Measurements from ENCODE around the gene TYRP1.

The TYRP1 gene

DNA sequence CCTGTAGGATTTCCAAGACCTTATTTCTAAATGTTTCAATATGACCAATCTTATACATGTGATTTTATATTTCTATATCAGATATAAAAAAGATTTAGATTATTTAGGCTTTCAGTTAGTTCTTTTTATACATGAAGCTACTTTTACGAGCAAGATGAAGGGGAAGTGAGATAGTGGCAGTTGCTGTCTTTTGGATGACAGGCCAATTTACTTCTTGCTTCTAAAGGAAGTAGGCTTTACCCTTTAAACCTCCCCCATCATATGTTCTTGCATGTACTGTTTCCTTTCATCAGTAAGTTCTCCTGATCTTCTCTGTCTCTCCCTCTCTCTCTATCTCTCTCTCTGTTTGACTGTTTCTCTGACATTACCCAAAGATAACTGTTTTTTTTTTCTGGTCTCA lies 4.0 kb upstream of the TYRP1 start:
- H3K9me2 ChIP-seq (replicated peaks; ENCODE audit: control insufficient read depth, low read length): no peaks in the 10 kb centered on the region
- no peaks in the 10 kb centered on the region for H3K4me1 ChIP-seq (ENCODE audit: control insufficient read depth, low read length)
- H3K4me3 ChIP-seq (ENCODE audit: low read length): no peak overlapping the region
- no peaks in the 10 kb centered on the region for H3K79me2 ChIP-seq (ENCODE audit: control insufficient read depth, low read length)
- no peaks in the 10 kb centered on the region for H4K20me1 ChIP-seq (ENCODE audit: control insufficient read depth, insufficient read depth, low read depth, low read length)
- no peaks in the 10 kb centered on the region for H3F3A ChIP-seq (ENCODE audit: control insufficient read depth, insufficient read depth)
- H3K4me2 ChIP-seq (ENCODE audit: low read length): no peak overlapping the region
- H3K36me3 ChIP-seq (ENCODE audit: control insufficient read depth, low read length): no peaks in the 10 kb centered on the region
- no peak for TF ChIP-seq EZH2phosphoT487 (IDR thresholded peaks at IDR 0.05; ENCODE audit: borderline replicate concordance, low read length)
- TF ChIP-seq, protein P1, sequence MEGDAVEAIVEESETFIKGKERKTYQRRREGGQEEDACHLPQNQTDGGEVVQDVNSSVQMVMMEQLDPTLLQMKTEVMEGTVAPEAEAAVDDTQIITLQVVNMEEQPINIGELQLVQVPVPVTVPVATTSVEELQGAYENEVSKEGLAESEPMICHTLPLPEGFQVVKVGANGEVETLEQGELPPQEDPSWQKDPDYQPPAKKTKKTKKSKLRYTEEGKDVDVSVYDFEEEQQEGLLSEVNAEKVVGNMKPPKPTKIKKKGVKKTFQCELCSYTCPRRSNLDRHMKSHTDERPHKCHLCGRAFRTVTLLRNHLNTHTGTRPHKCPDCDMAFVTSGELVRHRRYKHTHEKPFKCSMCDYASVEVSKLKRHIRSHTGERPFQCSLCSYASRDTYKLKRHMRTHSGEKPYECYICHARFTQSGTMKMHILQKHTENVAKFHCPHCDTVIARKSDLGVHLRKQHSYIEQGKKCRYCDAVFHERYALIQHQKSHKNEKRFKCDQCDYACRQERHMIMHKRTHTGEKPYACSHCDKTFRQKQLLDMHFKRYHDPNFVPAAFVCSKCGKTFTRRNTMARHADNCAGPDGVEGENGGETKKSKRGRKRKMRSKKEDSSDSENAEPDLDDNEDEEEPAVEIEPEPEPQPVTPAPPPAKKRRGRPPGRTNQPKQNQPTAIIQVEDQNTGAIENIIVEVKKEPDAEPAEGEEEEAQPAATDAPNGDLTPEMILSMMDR (IDR thresholded peaks at IDR 0.05; ENCODE audit: low read depth, low read length, poor library complexity, severe bottlenecking): no peak
- H3K27me3 ChIP-seq (ENCODE audit: control insufficient read depth, low read length): no peaks in the 10 kb centered on the region
- no peak overlapping the region for H3K27ac ChIP-seq (ENCODE audit: low read depth, low read length)
- no peaks in the 10 kb centered on the region for H3K9me3 ChIP-seq (ENCODE audit: control insufficient read depth, insufficient read depth, low read length)

DNA sequence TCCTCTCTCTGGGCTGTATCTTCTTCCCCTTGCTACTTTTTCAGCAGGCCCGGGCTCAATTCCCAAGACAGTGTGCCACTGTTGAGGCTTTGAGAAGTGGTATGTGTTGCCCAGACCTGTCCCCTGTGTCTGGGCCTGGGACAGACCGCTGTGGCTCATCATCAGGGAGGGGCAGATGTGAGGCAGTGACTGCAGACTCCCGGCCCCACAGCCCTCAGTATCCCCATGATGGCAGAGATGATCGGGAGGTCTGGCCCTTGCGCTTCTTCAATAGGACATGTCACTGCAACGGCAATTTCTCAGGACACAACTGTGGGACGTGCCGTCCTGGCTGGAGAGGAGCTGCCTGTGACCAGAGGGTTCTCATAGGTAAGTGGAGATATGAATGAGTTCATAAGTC lies 828 bp downstream of the TYRP1 start:
- H3K4me2 ChIP-seq (ENCODE audit: low read length): no peak overlapping the region
- no peak overlapping the region for H3K4me3 ChIP-seq (ENCODE audit: low read length)
- TF ChIP-seq, protein P1 (IDR thresholded peaks at IDR 0.05; ENCODE audit: low read depth, low read length, poor library complexity, severe bottlenecking): no peak
- TF ChIP-seq EZH2phosphoT487 (IDR thresholded peaks at IDR 0.05; ENCODE audit: borderline replicate concordance, low read length): no peak
- H3K79me2 ChIP-seq (ENCODE audit: control insufficient read depth, low read length): no peaks in the 10 kb centered on the region
- H3F3A ChIP-seq (ENCODE audit: control insufficient read depth, insufficient read depth): no peaks in the 10 kb centered on the region
- no peaks in the 10 kb centered on the region for H3K27me3 ChIP-seq (ENCODE audit: control insufficient read depth, low read length)
- H4K20me1 ChIP-seq (ENCODE audit: control insufficient read depth, insufficient read depth, low read depth, low read length): no peaks in the 10 kb centered on the region
- H3K4me1 ChIP-seq (ENCODE audit: control insufficient read depth, low read length): no peaks in the 10 kb centered on the region
- H3K9me2 ChIP-seq (replicated peaks; ENCODE audit: control insufficient read depth, low read length): no peaks in the 10 kb centered on the region
- H3K9me3 ChIP-seq (ENCODE audit: control insufficient read depth, insufficient read depth, low read length): no peaks in the 10 kb centered on the region
- H3K36me3 ChIP-seq (ENCODE audit: control insufficient read depth, low read length): no peaks in the 10 kb centered on the region
- H3K27ac ChIP-seq (ENCODE audit: low read depth, low read length): no peak overlapping the region

DNA sequence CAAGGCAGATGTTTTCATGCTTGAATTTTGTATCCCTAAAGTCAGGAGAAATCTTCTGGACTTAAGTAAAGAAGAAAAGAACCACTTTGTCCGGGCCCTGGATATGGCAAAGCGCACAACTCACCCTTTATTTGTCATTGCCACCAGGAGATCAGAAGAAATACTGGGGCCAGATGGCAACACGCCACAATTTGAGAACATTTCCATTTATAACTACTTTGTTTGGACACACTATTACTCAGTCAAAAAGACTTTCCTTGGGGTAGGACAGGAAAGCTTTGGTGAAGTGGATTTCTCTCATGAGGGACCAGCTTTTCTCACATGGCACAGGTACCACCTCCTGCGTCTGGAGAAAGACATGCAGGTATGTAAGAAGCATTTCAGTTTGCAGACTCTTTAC lies 2.3 kb downstream of the TYRP1 start:
- TF ChIP-seq, protein P1 (IDR thresholded peaks at IDR 0.05; ENCODE audit: low read depth, low read length, poor library complexity, severe bottlenecking): no peak
- no peak for TF ChIP-seq EZH2phosphoT487 (IDR thresholded peaks at IDR 0.05; ENCODE audit: borderline replicate concordance, low read length)
- Histone ChIP-seq H3F3A (ENCODE audit: control insufficient read depth, insufficient read depth) (no peaks in the 10 kb centered on the region), H3K4me1 (ENCODE audit: control insufficient read depth, low read length) (no peaks in the 10 kb centered on the region), H3K4me3 (ENCODE audit: low read length) (no peak overlapping the region), H3K27ac (ENCODE audit: low read depth, low read length) (no peak overlapping the region), H3K4me2 (ENCODE audit: low read length) (no peak overlapping the region), H3K27me3 (ENCODE audit: control insufficient read depth, low read length) (no peaks in the 10 kb centered on the region), H3K9me2 (replicated peaks; ENCODE audit: control insufficient read depth, low read length) (no peaks in the 10 kb centered on the region), H4K20me1 (ENCODE audit: control insufficient read depth, insufficient read depth, low read depth, low read length) (no peaks in the 10 kb centered on the region), H3K79me2 (ENCODE audit: control insufficient read depth, low read length) (no peaks in the 10 kb centered on the region), H3K36me3 (ENCODE audit: control insufficient read depth, low read length) (no peaks in the 10 kb centered on the region), H3K9me3 (ENCODE audit: control insufficient read depth, insufficient read depth, low read length) (no peaks in the 10 kb centered on the region)
